ENCODE data around the gene GASK1A. TPM values are rescaled to one million over a fixed set of nuclear protein-coding genes. Genes with fewer than 3 reads are reported as not detected.
A peak's percentile ranks its signal among the peaks of the same experiment; 100 is the strongest.

Gene GASK1A
- total RNA-seq, 1 donor from 2014 or later = 10.6 TPM

GRCh38 chr3:42936157-42936981, 42.7 kb upstream of the GASK1A start:
- intact Hi-C loops (cut with DNase I) = no loop called here
- no peaks in the 10 kb centered on the region for H3K36me3 ChIP-seq
- no peak for DNase-seq (ENCODE audit: extremely low spot score in 2 of 2)
- no peaks in the 10 kb centered on the region for H3K27me3 ChIP-seq
- H3K27ac ChIP-seq = no peak overlapping the region
- H3K4me1 ChIP-seq = no peaks in the 10 kb centered on the region
- H3K9me3 ChIP-seq = no peaks in the 10 kb centered on the region
- peak overlapping the region; percentile 31 to 44 for H3K4me3 ChIP-seq
- TF ChIP-seq POLR2A (IDR thresholded peaks at IDR 0.05) = no peak
- TF ChIP-seq POLR2AphosphoS5 (IDR thresholded peaks at IDR 0.05; ENCODE audit: insufficient read depth in 1 of 2, low read depth in 1 of 2) = peak in 1 of 2 donors; percentile 25
- no peak for TF ChIP-seq CTCF (IDR thresholded peaks at IDR 0.05)

- H3K4me3 ChIP-seq = no peak overlapping the region
- intact Hi-C loops (cut with DNase I) = no loop called here
- TF ChIP-seq POLR2A (IDR thresholded peaks at IDR 0.05) (no peak), CTCF (IDR thresholded peaks at IDR 0.05) (no peak), POLR2AphosphoS5 (IDR thresholded peaks at IDR 0.05; ENCODE audit: insufficient read depth in 1 of 2, low read depth in 1 of 2) (no peak)
- H3K4me1 ChIP-seq = no peaks in the 10 kb centered on the region
- no peak for DNase-seq (ENCODE audit: extremely low spot score in 2 of 2)
- H3K27me3 ChIP-seq = no peaks in the 10 kb centered on the region
- no peaks in the 10 kb centered on the region for H3K9me3 ChIP-seq
- no peaks in the 10 kb centered on the region for H3K36me3 ChIP-seq
- H3K27ac ChIP-seq = no peak overlapping the region
These were observed 41.8 kb upstream of the GASK1A start for GRCh38 chr3:42937334-42937733.

GRCh38 chr3:42942693-42943092, 36.4 kb upstream of the GASK1A start:
- H3K36me3 ChIP-seq = no peaks in the 10 kb centered on the region
- DNase-seq (ENCODE audit: extremely low spot score in 2 of 2) = no peak
- no peak overlapping the region for H3K4me3 ChIP-seq
- no peak overlapping the region for H3K27ac ChIP-seq
- H3K9me3 ChIP-seq = no peaks in the 10 kb centered on the region
- TF ChIP-seq POLR2AphosphoS5 (IDR thresholded peaks at IDR 0.05; ENCODE audit: insufficient read depth in 1 of 2, low read depth in 1 of 2) (no peak), CTCF (IDR thresholded peaks at IDR 0.05) (no peak), POLR2A (IDR thresholded peaks at IDR 0.05) (no peak)
- intact Hi-C loops (cut with DNase I) = no loop called here
- no peaks in the 10 kb centered on the region for H3K27me3 ChIP-seq
- H3K4me1 ChIP-seq = no peaks in the 10 kb centered on the region

- Histone ChIP-seq H3K4me1 (no peaks in the 10 kb centered on the region), H3K27me3 (no peaks in the 10 kb centered on the region), H3K36me3 (no peaks in the 10 kb centered on the region), H3K9me3 (no peaks in the 10 kb centered on the region), H3K27ac (no peak overlapping the region), H3K4me3 (no peak overlapping the region)
- intact Hi-C loops (cut with DNase I) = no loop called here
- TF ChIP-seq POLR2A (IDR thresholded peaks at IDR 0.05) (no peak), CTCF (IDR thresholded peaks at IDR 0.05) (no peak), POLR2AphosphoS5 (IDR thresholded peaks at IDR 0.05; ENCODE audit: insufficient read depth in 1 of 2, low read depth in 1 of 2) (no peak)
- DNase-seq (ENCODE audit: extremely low spot score in 2 of 2) = no peak
These were observed 33.1 kb upstream of the GASK1A start for GRCh38 chr3:42946050-42946449.

GRCh38 chr3:42957573-42957972, 21.5 kb upstream of the GASK1A start:
- H3K4me1 ChIP-seq = no peaks in the 10 kb centered on the region
- intact Hi-C loops (cut with DNase I) = no loop called here
- DNase-seq (ENCODE audit: extremely low spot score in 2 of 2) = no peak
- TF ChIP-seq POLR2A (IDR thresholded peaks at IDR 0.05) (no peak), POLR2AphosphoS5 (IDR thresholded peaks at IDR 0.05; ENCODE audit: insufficient read depth in 1 of 2, low read depth in 1 of 2) (no peak), CTCF (IDR thresholded peaks at IDR 0.05) (no peak)
- H3K27me3 ChIP-seq = no peaks in the 10 kb centered on the region
- no peaks in the 10 kb centered on the region for H3K36me3 ChIP-seq
- no peak overlapping the region for H3K27ac ChIP-seq
- H3K9me3 ChIP-seq = no peaks in the 10 kb centered on the region
- H3K4me3 ChIP-seq = no peak overlapping the region

Data from vagina (tissue), 2 donors.